GM23248 (cell line): ENCODE data around the gene PRDM16.

Experiments
- EZH2 ChIP-seq: fragments of 200-600 bp; sonication (generic); IDR thresholded peaks from 2 replicates; pipeline ENCODE4 v1.6.1; 2018; ENCODE audit warnings: antibody characterized with exemption, mild to moderate bottlenecking; ENCODE audit not compliant: insufficient read depth, poor library complexity, severe bottlenecking
- EZH2phosphoT487 ChIP-seq: fragments of 200-600 bp; sonication (generic); IDR thresholded peaks from 2 replicates; pipeline ENCODE4 v1.6.1; 2018; ENCODE audit warnings: antibody characterized with exemption, moderate library complexity, mild to moderate bottlenecking, low read depth; ENCODE audit not compliant: insufficient read depth

DNA sequence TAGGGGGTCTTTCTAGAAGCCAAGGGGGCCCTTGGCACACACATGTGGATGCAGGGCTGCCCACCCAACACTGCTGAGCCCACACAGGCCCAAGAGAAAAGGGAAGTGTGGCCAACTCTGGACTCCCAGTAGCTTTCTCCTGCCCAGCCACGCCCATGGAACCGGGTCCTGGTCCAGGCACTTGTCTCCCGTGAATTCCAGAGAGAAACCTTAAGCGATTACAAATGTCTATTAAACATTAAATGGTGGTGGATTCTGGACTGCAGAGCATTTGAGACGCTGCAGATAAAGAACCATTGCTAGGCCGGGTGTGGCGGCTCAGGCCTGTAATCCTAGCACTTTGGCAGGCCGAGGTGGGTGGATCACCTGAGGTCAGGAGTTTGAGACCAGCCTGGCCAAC, 284.9 kb downstream of the PRDM16 start:
- TF ChIP-seq EZH2phosphoT487 (no peak), EZH2 (no peak)
